ENCODE measurements around the gene ACSL5.
"Not testable (repeated sequence)": the region's sequence is repeated elsewhere in the genome, so short reads cannot be mapped to it uniquely, and the experiment has no call there.

ACSL5 gene

DNA sequence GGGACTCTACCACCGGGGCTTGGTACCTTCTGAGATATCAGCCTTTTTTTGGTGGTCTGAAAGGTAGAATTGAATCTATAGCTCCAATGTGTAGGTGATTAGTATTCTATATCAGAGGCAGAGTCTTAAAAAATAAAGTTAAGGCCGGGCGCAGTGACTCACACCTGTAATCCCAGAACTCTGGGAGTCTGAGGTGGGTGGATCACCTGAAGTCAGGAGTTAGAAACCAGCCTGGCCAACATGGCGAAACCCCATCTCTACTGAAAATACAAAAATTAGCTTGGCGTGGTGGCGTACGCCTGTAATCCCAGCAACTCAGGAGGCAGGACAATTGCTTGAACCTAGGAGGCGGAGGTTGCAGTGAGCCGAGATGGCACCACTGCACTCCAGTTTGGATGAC is 3.2 kb downstream of the ACSL5 start:
- ATAC-seq = not testable (repeated sequence)

DNA sequence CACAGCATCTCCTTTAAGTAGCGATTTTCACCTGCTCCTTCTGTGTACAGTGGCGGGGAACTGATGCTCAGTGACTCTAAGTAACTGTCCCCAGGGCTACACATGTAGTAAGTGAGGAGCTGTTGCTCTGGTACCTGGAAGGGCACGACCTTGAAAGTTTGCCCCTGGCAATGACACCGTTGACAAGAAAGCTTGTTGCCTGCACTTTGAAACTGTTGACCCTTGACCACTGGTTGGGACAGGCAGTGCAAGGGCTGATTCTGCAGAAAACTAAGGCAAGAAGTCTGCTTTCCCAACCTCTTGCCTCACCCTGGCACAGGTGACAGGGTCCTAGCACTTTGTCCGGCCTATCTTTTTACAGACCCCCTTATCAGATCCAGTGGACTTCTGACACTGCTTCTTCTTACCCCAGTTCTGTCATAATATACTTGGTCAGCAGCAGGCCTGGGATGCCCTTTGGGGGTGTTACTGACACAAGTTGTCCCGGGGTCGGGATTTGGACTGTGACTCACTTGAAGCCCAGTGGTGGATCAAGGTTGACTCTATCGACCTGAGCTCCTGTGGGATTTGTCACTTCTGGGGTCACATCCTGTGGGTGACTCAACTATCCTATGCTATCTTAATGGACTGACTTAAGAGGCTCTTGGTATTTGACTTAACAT is 5.8 kb downstream of the ACSL5 start:
- no peak for ATAC-seq

DNA sequence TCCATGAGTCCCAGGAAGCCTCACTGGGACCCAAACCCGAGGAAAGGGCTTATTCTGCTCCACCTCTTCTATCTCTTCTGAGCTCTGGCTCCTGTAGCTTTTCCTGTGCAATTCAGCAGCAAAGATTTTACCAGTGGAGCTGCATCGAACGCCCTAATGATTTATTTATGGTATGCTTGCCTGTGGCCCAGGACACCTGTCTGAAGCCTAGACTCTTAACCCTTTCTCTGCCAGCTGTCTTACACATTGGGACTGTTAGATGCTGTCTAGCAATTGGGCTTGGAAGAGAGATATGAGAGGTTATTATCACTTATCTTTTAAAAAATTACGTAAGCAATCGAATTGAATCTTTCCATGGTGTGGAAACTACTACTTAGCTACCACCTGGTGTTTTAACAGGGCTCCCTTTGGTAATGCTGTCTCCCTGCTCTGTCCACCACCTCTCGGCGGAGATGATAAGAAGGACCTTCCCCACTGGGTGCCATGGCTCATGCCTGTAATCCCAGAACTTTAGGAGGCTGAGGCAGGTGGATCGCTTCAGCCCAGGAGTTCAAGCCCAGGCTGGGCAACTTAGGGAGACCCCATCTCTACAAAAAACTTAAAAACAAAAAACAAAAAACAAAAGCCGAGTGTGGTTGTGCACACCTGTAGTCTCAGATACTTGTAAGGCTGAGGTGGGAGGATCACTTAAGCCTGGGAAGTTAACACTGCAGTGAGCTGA is 8.8 kb downstream of the ACSL5 start:
- no peak for ATAC-seq

DNA sequence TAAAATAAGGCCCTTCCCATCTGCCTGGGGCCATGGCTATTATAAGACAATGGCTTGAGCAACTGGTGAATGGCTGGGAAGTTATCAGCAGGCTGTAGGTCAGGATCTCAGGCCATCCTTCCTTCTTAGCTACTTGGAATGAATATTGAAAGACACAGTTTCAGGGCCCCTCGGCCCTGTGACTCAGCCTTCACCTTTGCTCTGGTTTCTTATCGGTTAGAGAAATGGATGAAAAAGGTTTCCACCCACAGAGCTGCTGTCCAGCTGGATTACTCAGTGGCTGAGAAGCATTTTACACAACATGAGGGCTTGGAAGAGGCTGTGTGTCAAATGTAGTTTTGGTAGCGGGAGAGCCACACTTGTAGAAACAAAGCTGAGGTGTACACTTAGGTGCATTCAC is 9.4 kb downstream of the ACSL5 start:
- ATAC-seq = peak in 1 of 2 donors; percentile 64

DNA sequence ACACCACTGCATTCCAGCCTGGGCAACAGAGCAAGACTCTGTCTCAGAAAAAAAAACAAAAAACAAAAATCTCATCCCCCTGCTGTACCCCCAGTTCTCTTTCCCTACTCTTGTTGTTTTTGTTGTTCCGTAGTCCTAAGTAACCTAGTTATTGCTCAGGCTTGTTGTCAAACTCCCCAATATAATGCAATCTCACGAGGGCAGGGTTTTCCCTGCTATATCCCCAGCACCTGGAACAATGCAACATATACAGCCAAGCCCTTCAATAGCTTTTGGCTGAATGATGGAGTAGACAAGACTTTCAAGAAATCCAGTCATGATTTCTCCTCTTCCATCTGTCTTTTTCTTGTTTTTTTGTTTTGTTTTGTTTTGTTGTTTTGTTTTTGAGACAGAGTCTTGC is 10.2 kb downstream of the ACSL5 start:
- no peak for ATAC-seq

DNA sequence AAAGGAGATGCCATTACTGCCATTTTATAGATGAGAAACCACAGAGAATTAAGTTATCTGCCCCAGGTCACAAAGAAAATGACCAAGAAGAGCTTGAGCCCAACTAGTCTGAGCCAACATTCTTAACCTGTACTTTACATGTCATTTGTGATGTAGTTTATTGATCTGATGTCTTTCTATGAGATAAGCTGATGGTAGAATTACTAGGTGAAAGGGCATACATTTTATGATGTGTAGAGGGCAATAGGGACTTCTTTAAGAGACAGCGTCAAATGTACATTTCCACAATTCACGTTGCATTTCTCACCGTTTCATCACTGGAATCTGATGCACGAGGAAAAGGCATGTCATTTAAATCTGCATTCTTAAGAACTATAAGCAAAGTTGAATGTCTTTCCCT is 11.3 kb downstream of the ACSL5 start:
- ATAC-seq = no peak

DNA sequence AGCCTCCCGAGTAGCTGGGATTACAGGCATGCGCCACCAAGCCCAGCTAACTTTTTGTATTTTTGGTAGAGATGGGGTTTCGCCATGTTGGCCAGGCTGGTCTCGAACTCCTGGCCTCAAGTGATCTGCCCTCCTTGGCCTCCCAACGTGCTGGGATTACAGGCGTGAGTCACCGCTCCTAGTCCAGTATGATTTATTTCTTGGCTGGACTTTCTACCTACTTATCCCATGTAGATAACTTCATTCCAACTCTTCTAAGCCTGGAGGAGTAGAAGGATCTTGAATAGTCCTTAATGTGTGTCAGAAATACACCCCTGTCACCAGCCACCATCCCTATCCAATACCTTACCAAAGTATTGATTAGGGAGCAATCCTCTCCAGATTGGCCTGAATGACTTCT is 14.1 kb downstream of the ACSL5 start:
- ATAC-seq = not testable (repeated sequence)

DNA sequence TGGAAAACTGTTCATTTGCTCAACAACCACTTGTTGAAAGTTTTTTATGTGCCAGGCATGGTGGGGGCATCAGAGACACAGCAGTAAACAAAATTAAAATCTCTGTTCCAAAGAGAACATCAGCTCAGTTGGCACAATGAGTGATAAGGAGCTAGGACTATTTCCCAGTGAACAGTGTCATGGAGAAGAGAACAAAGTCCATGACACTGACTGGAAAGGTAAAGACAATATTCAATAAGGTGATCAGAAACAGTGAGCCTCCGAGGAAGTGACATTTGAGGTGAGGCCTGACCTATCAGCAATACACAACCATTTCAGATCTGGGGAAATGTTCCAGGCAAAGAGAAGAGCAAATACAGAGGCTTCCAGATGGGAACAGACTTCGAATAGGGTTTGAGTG is 14.6 kb downstream of the ACSL5 start:
- ATAC-seq = no peak

DNA sequence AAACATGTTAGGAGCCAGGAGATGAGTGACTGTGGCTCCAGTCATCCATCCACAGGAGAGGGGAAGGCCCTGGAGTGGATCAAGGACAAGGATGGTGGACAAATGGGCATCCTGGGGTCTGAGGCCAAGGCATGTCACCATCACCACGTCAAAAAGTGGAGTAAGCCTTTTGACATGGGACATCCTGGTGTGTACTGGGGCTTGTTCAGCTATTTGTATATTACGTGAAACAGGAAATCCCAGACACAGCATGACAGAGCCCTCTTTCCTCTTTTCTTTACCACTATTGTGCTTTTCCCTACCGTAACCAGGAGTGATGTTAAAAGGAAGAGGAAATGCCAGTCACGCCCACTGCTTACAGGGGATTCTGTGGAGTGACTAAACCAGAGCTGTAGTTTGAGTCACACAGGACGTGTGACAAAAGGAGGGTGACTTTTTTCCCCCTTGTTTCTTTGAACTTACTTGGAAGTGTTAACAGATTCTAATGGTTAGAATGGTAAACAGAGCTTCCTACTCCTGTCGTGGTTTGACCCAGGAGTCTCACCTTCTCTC is 15.4 kb downstream of the ACSL5 start:
- ATAC-seq = peak; percentile 92 to 96

DNA sequence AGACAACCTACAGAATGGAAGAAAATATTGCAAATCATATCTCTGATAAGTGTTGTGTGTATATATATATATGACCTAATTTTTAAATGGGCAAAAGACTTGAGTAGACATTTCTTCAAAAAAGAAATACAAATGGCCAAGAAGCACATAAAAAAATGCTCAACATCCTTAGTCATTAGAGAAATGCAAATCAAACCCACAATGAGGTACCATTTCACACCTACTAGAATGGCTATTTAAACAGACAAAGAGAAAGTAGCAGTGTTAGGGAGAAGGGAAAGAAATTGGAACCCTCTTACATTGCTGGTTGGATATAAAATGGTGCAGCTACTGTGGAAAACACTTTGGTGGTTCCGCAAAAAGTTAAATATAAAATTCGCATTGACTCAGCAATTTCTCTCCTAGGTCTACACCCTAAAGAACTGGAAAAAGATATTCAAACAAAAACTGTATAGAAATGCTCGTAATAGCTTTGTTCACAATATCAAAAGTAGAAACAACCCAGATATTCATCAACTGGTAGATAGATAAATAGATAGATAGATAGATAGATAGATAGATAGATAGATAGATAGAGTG is 16.3 kb downstream of the ACSL5 start:
- peak in 1 of 2 donors; percentile 17 for ATAC-seq

DNA sequence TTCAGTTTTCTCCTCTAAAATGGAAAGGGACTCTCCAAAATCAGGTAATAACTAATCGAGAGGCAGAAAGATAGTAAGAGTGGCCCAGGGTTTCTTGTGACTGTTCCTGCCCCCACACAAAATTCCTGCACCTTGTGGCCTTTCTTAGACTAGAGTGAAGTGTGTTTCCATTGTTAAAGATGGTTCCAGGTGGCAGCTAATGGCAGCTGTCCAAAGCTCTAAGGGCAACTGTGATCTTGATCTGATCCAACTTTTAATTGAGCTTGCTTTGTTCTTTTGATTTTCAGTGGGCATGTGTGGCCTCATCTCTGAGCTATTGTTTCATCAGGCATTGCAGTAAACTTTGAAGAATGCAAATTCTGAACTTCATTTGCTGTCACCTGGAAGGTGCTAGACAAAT is 19.4 kb downstream of the ACSL5 start:
- ATAC-seq = no peak

DNA sequence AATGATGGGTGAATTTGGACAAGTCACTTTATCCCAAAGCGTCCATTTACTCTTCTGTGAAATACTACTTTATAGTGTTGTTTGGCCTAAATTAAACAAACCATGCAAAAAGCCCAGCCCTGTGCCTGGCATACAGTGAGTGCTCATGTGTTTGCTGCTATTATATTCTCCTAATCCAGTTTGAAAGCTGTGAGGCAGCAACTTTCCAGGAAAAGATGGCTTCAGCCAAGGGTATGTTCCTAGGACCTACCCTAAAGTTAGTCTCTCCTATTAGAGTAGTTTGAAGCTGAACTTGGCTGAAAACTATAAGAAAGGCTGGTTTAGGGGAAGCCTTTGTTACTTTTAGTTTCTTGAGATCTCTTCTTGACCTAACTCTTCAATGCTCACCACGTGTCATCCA is 19.9 kb downstream of the ACSL5 start:
- no peak for ATAC-seq

DNA sequence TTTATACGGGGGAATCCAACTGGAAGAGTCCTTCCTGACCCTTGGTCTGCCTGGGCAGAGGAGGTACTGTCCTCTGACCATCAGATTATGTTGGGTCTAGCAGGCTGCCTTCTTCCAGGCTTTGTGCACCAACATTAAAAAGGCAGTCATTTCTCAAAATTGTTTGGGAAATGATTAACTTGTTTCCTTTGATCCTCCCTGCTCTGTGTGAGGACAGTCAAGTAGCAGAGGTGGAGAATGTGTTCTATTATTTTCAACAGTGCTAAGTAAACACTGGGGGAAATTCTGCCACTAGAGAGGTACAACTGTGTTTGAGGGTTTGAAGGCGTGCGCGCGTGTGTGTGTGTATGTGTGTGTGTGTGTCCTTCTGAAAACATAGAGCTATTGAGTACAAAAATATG is 20.6 kb downstream of the ACSL5 start:
- ATAC-seq = no peak

DNA sequence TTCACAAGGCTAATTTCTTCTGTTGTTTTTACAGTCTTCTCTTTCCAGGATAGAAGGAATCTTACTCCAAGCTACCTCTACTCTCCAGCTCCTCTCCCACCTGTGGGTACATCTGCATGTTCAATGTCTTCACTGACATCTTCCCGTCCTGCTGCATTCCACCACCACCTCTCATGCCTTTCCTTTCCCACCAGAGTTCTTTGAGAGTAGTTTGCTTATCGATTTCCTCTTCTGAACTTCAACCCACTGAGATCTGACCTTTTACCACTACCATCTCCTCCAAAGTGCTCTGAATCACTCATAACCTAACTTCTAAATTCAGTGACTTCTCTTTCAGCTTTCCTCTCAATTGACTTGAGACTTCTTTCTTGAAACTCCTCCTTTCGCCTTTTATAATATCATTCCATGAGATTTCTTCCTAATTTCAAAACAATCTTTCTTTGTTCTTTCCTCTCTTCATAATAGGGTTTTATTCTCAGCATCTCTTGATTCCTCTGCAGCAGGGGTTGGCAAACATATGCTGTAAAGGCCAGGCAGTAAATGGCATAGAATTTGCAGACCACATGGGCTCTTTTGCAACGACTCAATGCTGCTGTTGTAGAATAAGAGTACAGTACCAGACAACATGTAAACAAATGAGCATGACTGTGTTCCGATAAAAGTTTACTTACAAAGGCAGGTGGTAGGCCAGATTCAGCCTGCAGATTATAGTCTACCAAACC is 22.1 kb downstream of the ACSL5 start:
- no peak for ATAC-seq

DNA sequence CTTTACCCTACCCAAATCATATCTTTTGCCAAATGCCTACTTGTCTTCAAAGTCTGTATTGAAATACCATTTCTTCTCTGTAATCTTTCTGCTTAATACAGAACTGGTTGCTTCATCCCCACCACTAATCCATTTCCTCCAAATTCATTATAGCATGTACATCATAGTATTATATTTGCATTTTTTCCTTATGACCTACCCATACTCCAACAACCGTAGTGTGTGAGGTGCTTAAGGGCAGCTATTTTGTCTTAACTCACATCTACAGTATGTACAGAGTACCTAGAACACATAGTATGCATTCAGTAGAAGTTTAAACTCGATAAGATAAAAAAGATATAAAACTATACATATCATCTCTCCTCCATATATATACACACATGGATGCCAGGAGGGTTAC is 23.7 kb downstream of the ACSL5 start:
- ATAC-seq = no peak

DNA sequence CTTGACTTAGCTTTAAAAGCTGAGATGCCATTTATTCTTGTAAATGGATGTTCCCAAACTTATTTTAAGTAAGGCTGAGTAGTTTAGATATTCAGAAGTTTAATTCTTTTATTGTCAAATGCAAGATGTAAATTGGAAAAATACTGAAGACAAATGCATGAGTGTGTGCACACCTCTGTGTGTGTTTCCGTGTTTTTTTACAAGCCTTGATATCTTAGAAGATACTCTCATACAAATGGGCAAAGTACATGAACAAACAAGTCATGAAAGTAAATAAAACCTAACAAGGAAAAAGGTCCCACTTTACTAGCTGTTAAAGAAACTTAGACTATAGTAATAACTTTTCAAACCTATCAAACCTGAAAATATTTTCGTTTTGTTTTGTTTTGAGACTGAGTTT is 29.0 kb downstream of the ACSL5 start:
- no peak for ATAC-seq

DNA sequence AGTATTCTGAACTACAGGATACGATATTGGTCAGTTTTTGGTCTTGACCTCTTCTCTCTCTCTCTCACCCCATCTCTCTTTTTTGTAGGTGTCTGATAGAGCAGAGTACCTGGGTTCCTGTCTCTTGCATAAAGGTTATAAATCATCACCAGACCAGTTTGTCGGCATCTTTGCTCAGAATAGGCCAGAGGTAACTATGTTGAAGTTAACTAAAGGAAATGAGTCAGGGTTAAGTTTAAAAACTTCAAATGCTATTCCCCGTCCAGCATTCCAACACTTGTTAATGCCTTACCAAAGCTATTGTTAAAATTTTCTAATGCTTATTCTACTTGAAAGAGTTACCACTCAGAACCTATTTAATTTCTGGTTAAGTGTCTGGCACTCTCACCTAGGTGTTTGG is 30.7 kb downstream of the ACSL5 start:
- no peak for ATAC-seq

DNA sequence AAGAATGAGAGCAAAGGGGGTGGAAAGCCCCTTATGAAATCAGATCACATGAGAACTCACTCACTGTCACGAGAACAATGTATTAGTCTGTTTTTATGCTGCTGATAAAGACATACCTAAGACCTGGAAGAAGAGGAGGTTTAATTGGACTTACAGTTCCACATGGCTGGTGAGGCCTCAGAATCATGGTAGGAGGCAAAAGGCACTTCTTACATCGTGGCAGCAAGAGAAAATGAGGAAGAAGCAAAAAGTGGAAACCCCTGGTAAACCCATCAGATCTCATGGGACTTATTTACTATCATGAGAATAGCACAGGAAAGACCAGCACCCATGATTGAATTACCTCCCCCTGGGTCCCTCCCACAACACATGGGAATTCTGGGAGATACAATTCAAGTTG is 32.9 kb downstream of the ACSL5 start:
- not testable (repeated sequence) for ATAC-seq

DNA sequence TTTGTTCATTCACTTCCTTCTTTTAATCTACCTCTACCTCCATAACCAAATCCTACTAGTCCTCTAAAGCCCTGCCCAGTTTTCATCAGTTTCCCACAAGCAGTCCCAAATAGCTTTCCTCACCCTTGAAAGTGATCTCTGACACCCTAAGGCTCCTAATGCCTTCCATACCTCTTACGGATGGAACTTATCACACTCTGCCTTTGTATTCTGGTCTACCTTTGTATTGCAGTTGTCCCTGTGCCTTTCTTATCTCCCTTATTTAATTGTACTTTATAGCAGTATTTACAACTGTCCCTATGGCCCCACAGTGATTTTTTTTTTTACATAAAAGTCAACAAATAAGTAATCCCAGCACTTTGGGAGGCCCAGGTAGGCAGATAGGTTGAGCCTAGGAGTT is 33.8 kb downstream of the ACSL5 start:
- no peak for ATAC-seq

DNA sequence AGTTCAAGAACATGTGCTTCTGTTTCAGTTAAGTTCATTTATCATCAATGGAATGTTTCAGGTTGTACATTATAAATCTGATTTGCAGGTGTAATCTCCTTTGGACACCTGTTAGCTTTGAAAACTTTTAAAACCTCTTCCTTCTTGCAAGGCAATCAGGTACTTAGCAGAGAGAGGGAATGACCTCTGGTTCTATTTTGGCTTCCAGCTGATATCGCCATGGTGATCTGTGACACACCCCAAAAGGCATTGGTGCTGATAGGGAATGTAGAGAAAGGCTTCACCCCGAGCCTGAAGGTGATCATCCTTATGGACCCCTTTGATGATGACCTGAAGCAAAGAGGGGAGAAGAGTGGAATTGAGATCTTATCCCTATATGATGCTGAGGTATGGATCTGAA is 35.4 kb downstream of the ACSL5 start:
- no peak for ATAC-seq

DNA sequence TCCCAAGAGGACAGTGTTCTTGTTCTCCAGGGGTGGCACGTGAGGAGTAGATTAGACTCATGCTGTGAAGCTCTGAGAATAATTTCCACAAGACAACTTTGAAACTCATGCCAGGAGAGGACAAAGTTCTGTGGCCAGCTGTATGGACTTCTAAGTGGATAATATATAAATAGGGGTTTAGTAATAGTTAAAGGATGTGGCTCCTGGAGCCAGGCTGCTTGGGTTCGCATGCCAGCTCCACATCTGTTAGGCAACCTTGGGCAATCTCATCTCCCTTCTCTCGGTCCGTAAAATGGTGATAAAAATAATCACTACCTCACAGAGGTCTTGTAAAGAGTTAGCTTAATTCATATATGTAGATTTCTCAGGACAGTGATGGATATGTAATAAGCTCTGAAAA is 35.8 kb downstream of the ACSL5 start:
- ATAC-seq = no peak

DNA sequence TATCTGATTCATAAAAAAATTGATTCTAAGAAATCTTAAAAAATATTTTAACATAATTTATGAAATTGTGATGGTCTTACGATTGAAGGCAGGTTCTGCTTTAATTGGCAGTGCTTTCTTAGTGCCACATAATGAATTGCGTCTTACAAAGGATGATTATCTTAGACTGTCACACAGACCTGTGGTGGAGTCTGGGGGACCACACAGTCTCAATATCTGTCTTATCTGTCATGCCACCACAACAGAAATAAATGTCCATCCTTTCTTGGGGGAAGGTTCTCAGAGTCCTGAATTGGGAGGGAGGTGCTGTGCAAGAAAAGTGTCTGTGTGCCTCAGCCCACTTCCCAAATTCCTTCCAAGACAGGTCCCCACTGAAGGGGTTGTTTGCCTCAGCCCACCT is 38.8 kb downstream of the ACSL5 start:
- ATAC-seq = no peak

DNA sequence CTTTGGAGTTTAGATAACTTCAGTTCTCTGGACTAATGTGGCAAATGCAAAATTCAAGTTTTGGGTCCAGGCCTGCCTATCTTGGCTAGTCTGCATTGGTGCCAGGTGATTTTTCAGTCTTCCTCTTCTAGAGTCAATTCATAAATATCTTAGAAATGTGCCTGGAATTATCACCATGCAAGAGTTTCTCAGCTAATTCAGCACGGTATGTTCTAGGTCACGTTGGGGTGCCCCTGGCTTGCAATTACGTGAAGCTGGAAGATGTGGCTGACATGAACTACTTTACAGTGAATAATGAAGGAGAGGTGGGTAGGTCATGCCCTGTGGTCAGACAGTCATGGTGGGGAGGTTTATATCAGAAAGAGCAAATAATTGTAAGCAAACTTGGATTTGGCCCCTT is 47.8 kb downstream of the ACSL5 start:
- no peak for ATAC-seq
